HCT116 (cell line): Measurements from ENCODE around the gene AURKA. TPM values are rescaled to one million over a fixed set of nuclear protein-coding genes. Genes with fewer than 3 reads are reported as not detected.

Source experiments
- ATAC-seq: fragments of 200-7000 bp; cut with Tn5 transposase; 2 replicates; pipeline ENCODE4 v1.9.1; 2020; ENCODE audit warnings: mild to moderate bottlenecking, moderate library complexity
- BruUV-seq: library from RNA; stranded (reverse); fragments of 400-500 nt; replicated peaks from 2 replicates; lab custom pipeline; 2021; lab: Mats Ljungman, UMichigan
- CTCF ChIA-PET: fragments of 300-600 bp; sonication (Branson Sonifier 250); formaldehyde crosslinking; loops from one replicate; lab custom pipeline; 2021; ENCODE audit warnings: antibody characterized with exemption; lab: Charles Lee
- POLR2A ChIA-PET: fragments of 300-600, 350-600 bp; sonication (Branson Sonifier 250); formaldehyde crosslinking; loops from one replicate; lab custom pipeline; 2021; ENCODE audit warnings: antibody characterized with exemption; lab: Charles Lee
- RAD21 ChIA-PET, 2 experiments: fragments of 300-600 bp; sonication (Branson Sonifier 250); formaldehyde crosslinking; loops; one replicate each; lab custom pipeline; 2023; ENCODE audit warnings: low total read pairs in 2 of 2; ENCODE audit not compliant: uncharacterized antibody in 2 of 2, unreplicated experiment in 2 of 2, low non-redundant PET in 1 of 2; lab: Charles Lee
- DNase-seq: peaks from one replicate; pipeline ENCODE4 v3.0.0-alpha.2; 2010; ENCODE audit warnings: low read depth, low spot score
- H2AFZ ChIP-seq: fragments of 200-600 bp; shearing (Covaris generic), sonication (generic); 2 replicates; pipeline ENCODE4 v1.6.1; 2017; ENCODE audit warnings: low read depth, mixed run types, mixed read lengths, antibody characterized with exemption, low read length; ENCODE audit not compliant: poor library complexity, severe bottlenecking
- H3K27ac ChIP-seq: 2 replicates; pipeline ENCODE4 v1.5.1; 2012; ENCODE audit warnings: low read depth, low read length
- H3K27me3 ChIP-seq: fragments of 200-600 bp; sonication (generic); 2 replicates; pipeline ENCODE4 v1.6.1; 2016; ENCODE audit warnings: mixed run types, low read length, mixed read lengths; ENCODE audit not compliant: insufficient read depth
- H3K36me3 ChIP-seq, 2 experiments: fragments of 200-500 bp in 1 of 2; fragments of 200-600 bp in 1 of 2; sonication (Bioruptor generic) in 1 of 2; sonication (generic) in 1 of 2; 2 replicates each; pipeline versions ENCODE4 v1.5.1 to v1.6.1; 2014 to 2016; ENCODE audit warnings: low read length in 2 of 2, inconsistent platforms in 1 of 2, mixed read lengths in 1 of 2, mixed run types in 1 of 2; ENCODE audit not compliant: insufficient read depth in 2 of 2, control insufficient read depth in 1 of 2
- H3K4me1 ChIP-seq, 2 experiments: fragments of 200-600 bp in 1 of 2; sonication (generic) in 1 of 2; 2 replicates each; pipeline versions ENCODE4 v1.5.1 to v1.6.1; 2012 to 2017; ENCODE audit warnings: low read length in 2 of 2, inconsistent platforms in 1 of 2, mild to moderate bottlenecking in 1 of 2, mixed read lengths in 1 of 2, mixed run types in 1 of 2, moderate library complexity in 1 of 2; ENCODE audit not compliant: insufficient read depth in 2 of 2, control insufficient read depth in 1 of 2
- H3K4me2 ChIP-seq: fragments of 200-600 bp; sonication (generic); 2 replicates; pipeline ENCODE4 v1.6.1; 2017; ENCODE audit warnings: mixed run types, low read length, mixed read lengths
- H3K4me3 ChIP-seq, 2 experiments: fragments of 200-600 bp in 1 of 2; sonication (generic) in 1 of 2; replicated peaks in 1 of 2; 2 replicates each; pipeline ENCODE4 v1.5.1; 2011 to 2016; ENCODE audit warnings: low read length in 2 of 2, control low read depth in 1 of 2, low read depth in 1 of 2, mild to moderate bottlenecking in 1 of 2, mixed read lengths in 1 of 2, mixed run types in 1 of 2
- H3K79me2 ChIP-seq: fragments of 200-600 bp; sonication (generic); 2 replicates; pipeline ENCODE4 v1.6.1; 2017; ENCODE audit warnings: mild to moderate bottlenecking, mixed run types, low read length, moderate library complexity, mixed read lengths; ENCODE audit not compliant: insufficient read depth
- H3K9ac ChIP-seq: fragments of 200-600 bp; sonication (generic); 2 replicates; pipeline ENCODE4 v1.6.1; 2016; ENCODE audit warnings: low read length, mixed read lengths
- H3K9me2 ChIP-seq: fragments of 200-600 bp; sonication (generic), shearing (Covaris generic); 2 replicates; pipeline ENCODE4 v1.6.1; 2017; ENCODE audit warnings: mixed run types, mild to moderate bottlenecking, moderate library complexity; ENCODE audit not compliant: insufficient read depth
- H3K9me3 ChIP-seq, 2 experiments: fragments of 200-500 bp in 1 of 2; fragments of 200-600 bp in 1 of 2; sonication (Bioruptor generic) in 1 of 2; sonication (generic) in 1 of 2; 2 replicates each; pipeline ENCODE4 v1.6.1; 2014 to 2017; ENCODE audit warnings: low read length in 2 of 2, mixed read lengths in 2 of 2, inconsistent platforms in 1 of 2, low read depth in 1 of 2, mild to moderate bottlenecking in 1 of 2, mixed run types in 1 of 2, moderate library complexity in 1 of 2; ENCODE audit not compliant: control insufficient read depth in 1 of 2, insufficient read depth in 1 of 2
- H4K20me1 ChIP-seq: fragments of 200-600 bp; sonication (generic), shearing (Covaris generic); 2 replicates; pipeline ENCODE4 v1.6.1; 2017; ENCODE audit warnings: mixed run types, mild to moderate bottlenecking, moderate library complexity; ENCODE audit not compliant: insufficient read depth
- CEBPB ChIP-seq: IDR thresholded peaks from 2 replicates; pipeline ENCODE4 v1.6.1; 2012; ENCODE audit warnings: low read depth
- CTCF ChIP-seq, 3 experiments: fragments of 200-600 bp in 1 of 3; sonication (generic) in 1 of 3; IDR thresholded peaks in 2 of 3; conservative IDR thresholded peaks in 1 of 3; 2 replicates each; pipeline ENCODE4 v1.5.1; 2012 to 2017; ENCODE audit warnings: low read depth in 2 of 3, low read length in 2 of 3, antibody characterized with exemption in 1 of 3, borderline replicate concordance in 1 of 3, control low read depth in 1 of 3, mild to moderate bottlenecking in 1 of 3, mixed read lengths in 1 of 3, mixed run types in 1 of 3, moderate library complexity in 1 of 3; ENCODE audit not compliant: insufficient read depth in 1 of 3
- EGR1 ChIP-seq: IDR thresholded peaks from 2 replicates; pipeline ENCODE4 v1.6.1; 2012; ENCODE audit warnings: low read depth
- EZH2 ChIP-seq: fragments of 200-600 bp; sonication (generic); IDR thresholded peaks from 2 replicates; pipeline ENCODE4 v1.6.1; 2017; ENCODE audit warnings: antibody characterized with exemption, mixed run types
- EZH2phosphoT487 ChIP-seq: fragments of 200-600 bp; IDR thresholded peaks from 2 replicates; pipeline ENCODE4 v1.6.1; 2018; ENCODE audit warnings: antibody characterized with exemption, borderline replicate concordance
- POLR2A ChIP-seq: IDR thresholded peaks from 2 replicates; pipeline ENCODE4 v1.7.0; 2011; ENCODE audit warnings: borderline replicate concordance; ENCODE audit not compliant: insufficient read depth, insufficient read length; ENCODE audit errors: extremely low read depth
- POLR2AphosphoS5 ChIP-seq: IDR thresholded peaks from 2 replicates; pipeline ENCODE4 v1.6.1; 2011; ENCODE audit warnings: mild to moderate bottlenecking, low read depth, low read length, moderate library complexity
- SP1 ChIP-seq: IDR thresholded peaks from 2 replicates; pipeline ENCODE4 v1.6.1; 2012; ENCODE audit warnings: low read depth
- YY1 ChIP-seq: IDR thresholded peaks from 2 replicates; pipeline ENCODE4 v1.6.1; 2011; ENCODE audit warnings: low read length, low read depth, moderate library complexity, mild to moderate bottlenecking; ENCODE audit not compliant: insufficient replicate concordance; ENCODE audit errors: extremely low read depth
- ZFX ChIP-seq: fragments of 450-650 bp; IDR thresholded peaks from 2 replicates; pipeline ENCODE4 v1.6.1; 2017
- intact Hi-C: fragments of 100-400 bp; cut with micrococcal nuclease; formaldehyde crosslinking; loops from 2 replicates; pipeline ENCODE4 v1.10.0; 2022
- total RNA-seq: library from RNA; stranded (reverse); gene quantifications from one replicate; pipeline ENCODE4 v1.2.1, GENCODE V29; 2021; ENCODE audit not compliant: unreplicated experiment
- TF ChIP-seq, protein P1 (sequence below): IDR thresholded peaks from 2 replicates; pipeline ENCODE4 v1.6.1; 2012; ENCODE audit warnings: low read depth

The AURKA gene
- total RNA-seq, 1 experiment from 2014 or later = 80.1 TPM

DNA sequence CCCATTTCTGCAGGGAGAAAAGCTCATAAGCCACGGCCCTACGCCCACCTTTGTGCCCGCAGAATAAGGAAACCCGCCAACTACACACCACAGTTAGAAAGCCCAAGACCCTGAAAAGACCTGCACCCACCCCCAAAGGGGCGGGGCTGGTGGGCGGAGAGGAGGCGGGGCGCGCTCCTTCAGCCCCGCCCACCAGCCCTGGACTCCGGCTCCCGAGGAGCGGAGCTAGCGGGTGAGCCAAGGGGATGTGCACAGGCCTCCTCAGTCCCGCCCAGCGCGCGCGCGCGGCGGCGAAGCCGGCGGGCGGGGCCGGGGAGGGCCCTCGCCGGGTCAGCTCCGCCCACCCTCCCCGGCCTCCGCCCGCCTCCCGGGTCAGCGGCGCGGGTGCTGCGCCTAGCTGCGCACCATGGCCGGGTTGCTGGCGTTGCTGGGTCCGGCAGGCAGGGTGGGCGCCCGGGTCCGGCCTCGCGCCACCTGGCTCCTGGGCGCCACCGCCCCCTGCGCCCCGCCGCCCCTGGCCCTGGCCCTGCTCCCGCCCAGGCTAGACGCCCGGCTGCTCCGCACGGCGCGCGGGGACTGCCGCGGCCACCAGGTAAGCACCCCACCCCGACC is 33.3 kb downstream of the AURKA start, which contains the start of gene FAM210B:
TSS of gene FAM210B (plus strand) at position 375 of the 612 bp plus-strand sequence. CDS start at position 407, 32 bp downstream.
- H3K9me3 ChIP-seq = no peaks in the 10 kb centered on the region
- H2AFZ ChIP-seq = peak within 1 kb of the TSS; percentile 88
- RAD21 ChIA-PET = no interaction called here
- CTCF ChIA-PET = interaction anchor here (0.8 to 1.2 kb wide), 3 partner anchors 33 to 155 kb away, joined by 3 to 5 read pairs (median 5); partner anchors contain the start of gene AURKA
- peak; percentile 50 for TF ChIP-seq YY1
- TF ChIP-seq POLR2AphosphoS5 = peak; percentile 66
- TF ChIP-seq CEBPB = no peak
- TF ChIP-seq EGR1 = peak; percentile 45; the same call in 1 of the 2 replicates
- H3K9me2 ChIP-seq = no peaks in the 10 kb centered on the region
- peak; percentile 99 for ATAC-seq
- no peaks in the 10 kb centered on the region for H3K79me2 ChIP-seq
- H3K27ac ChIP-seq = peak within 1 kb of the TSS; percentile 32; the same call in 1 of the 2 replicates
- DNase-seq = peak; percentile 73
- H3K27me3 ChIP-seq = no peaks in the 10 kb centered on the region
- intact Hi-C loops = no loop called here
- BruUV-seq = no TSS peak
- H3K4me1 ChIP-seq = peaks cover 7 to 21% of the 10 kb centered on the region in 2 experiments
- peak within 1 kb of the TSS; percentile 72 to 77 for H3K4me3 ChIP-seq
- H3K36me3 ChIP-seq = no peaks in the 10 kb centered on the region
- H3K4me2 ChIP-seq = peak within 1 kb of the TSS; percentile 88
- H3K9ac ChIP-seq = peak within 1 kb of the TSS; percentile 70
- POLR2A ChIA-PET = interaction anchor here (0.8 to 1.4 kb wide), 2 partner anchors 9 to 33 kb away, joined by 4 to 5 read pairs; partner anchors contain the start of genes AURKA and CSTF1
- no peaks in the 10 kb centered on the region for H4K20me1 ChIP-seq

- Histone ChIP-seq H3K4me2 (peak overlapping the region; percentile 65), H3K27ac (no peak overlapping the region), H3K9ac (no peak overlapping the region), H3K9me2 (no peaks in the 10 kb centered on the region), H4K20me1 (no peaks in the 10 kb centered on the region), H3K36me3 (no peaks in the 10 kb centered on the region), H3K27me3 (no peaks in the 10 kb centered on the region), H3K9me3 (no peaks in the 10 kb centered on the region), H3K4me3 (peak overlapping the region in 1 of 2 experiments; percentile 77; a peak in 1 of 4 replicates), H2AFZ (peak overlapping the region; percentile 88), H3K79me2 (no peaks in the 10 kb centered on the region), H3K4me1 (peaks cover 6 to 21% of the 10 kb centered on the region in 2 experiments)
- ChIA-PET CTCF (interaction anchor here (1.0 to 1.2 kb wide), 2 partner anchors 34 to 40 kb away, joined by 5 read pairs; partner anchors contain the start of gene AURKA), POLR2A (interaction anchor here (0.8 to 1.4 kb wide), 2 partner anchors 10 to 34 kb away, joined by 4 to 5 read pairs; partner anchors contain the start of genes AURKA and CSTF1), RAD21 (no interaction called here)
- ATAC-seq (no peak), DNase-seq (no peak)
- no TSS peak for BruUV-seq
- intact Hi-C loops = no loop called here
- no peak for TF ChIP-seq ZFX
- TF ChIP-seq, protein P1, sequence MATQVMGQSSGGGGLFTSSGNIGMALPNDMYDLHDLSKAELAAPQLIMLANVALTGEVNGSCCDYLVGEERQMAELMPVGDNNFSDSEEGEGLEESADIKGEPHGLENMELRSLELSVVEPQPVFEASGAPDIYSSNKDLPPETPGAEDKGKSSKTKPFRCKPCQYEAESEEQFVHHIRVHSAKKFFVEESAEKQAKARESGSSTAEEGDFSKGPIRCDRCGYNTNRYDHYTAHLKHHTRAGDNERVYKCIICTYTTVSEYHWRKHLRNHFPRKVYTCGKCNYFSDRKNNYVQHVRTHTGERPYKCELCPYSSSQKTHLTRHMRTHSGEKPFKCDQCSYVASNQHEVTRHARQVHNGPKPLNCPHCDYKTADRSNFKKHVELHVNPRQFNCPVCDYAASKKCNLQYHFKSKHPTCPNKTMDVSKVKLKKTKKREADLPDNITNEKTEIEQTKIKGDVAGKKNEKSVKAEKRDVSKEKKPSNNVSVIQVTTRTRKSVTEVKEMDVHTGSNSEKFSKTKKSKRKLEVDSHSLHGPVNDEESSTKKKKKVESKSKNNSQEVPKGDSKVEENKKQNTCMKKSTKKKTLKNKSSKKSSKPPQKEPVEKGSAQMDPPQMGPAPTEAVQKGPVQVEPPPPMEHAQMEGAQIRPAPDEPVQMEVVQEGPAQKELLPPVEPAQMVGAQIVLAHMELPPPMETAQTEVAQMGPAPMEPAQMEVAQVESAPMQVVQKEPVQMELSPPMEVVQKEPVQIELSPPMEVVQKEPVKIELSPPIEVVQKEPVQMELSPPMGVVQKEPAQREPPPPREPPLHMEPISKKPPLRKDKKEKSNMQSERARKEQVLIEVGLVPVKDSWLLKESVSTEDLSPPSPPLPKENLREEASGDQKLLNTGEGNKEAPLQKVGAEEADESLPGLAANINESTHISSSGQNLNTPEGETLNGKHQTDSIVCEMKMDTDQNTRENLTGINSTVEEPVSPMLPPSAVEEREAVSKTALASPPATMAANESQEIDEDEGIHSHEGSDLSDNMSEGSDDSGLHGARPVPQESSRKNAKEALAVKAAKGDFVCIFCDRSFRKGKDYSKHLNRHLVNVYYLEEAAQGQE = no peak
- TF ChIP-seq EZH2phosphoT487 = no peak
- TF ChIP-seq YY1 = no peak
- TF ChIP-seq CTCF (IDR thresholded peaks at IDR 0.05 in 2 of 3, conservative IDR thresholded peaks at IDR 0.05 in 1 of 3; ENCODE audit: borderline replicate concordance in 1 of 3, insufficient read depth in 1 of 3, low read depth in 2 of 3, low read length in 2 of 3) = no peak
- TF ChIP-seq EGR1 = no peak
- TF ChIP-seq POLR2A = no peak
- TF ChIP-seq SP1 = no peak
- TF ChIP-seq EZH2 = no peak
Measured at GRCh38 chr20:56358070-56358469, 33.9 kb downstream of the AURKA start.
